ENCODE measurements around the gene RNGTT. TPM values are rescaled to one million over a fixed set of nuclear protein-coding genes. Genes with fewer than 3 reads are reported as not detected.

RNGTT gene
- total RNA-seq, 1 donor from 2014 or later: 12.3 TPM

DNA sequence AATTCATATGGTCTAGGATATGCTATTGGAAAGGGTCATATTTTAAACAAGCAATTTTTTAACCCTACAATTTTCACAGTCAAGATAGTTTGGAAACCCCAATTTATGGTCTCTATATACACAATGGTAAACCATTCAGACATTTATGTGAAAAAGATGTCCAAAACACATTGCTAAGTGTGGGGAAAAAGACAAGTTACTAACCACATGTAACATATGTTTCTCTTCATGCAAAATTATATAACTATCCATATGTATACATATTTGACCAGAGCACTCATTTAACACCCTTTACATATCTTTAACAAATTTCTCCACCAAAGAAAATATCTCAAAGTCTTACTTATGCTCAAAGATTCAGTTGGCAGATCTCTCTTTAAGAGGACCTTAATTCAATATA, 110.6 kb downstream of the RNGTT start:
- no peaks in the 10 kb centered on the region for H3K9me3 ChIP-seq

DNA sequence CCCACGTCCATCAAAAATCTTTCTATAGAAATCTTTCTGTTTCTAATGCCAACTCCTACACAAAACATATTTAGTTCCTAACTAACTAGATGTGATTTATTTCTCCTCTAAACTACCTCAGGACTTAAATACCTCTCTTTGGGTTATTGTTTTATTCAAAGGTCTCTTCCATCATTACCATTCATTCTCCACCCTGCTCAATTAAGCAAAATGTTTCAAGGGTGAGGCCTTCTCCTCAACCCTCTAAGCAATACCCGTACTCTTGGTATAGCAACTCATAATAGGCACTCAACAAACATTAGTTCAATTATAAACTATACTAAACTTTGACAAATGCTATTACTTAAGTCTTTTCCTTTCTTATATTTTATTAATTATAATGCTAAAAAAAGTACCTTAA, 111.4 kb downstream of the RNGTT start:
- TF ChIP-seq, protein P1, sequence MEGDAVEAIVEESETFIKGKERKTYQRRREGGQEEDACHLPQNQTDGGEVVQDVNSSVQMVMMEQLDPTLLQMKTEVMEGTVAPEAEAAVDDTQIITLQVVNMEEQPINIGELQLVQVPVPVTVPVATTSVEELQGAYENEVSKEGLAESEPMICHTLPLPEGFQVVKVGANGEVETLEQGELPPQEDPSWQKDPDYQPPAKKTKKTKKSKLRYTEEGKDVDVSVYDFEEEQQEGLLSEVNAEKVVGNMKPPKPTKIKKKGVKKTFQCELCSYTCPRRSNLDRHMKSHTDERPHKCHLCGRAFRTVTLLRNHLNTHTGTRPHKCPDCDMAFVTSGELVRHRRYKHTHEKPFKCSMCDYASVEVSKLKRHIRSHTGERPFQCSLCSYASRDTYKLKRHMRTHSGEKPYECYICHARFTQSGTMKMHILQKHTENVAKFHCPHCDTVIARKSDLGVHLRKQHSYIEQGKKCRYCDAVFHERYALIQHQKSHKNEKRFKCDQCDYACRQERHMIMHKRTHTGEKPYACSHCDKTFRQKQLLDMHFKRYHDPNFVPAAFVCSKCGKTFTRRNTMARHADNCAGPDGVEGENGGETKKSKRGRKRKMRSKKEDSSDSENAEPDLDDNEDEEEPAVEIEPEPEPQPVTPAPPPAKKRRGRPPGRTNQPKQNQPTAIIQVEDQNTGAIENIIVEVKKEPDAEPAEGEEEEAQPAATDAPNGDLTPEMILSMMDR (IDR thresholded peaks at IDR 0.05): no peak
- no peaks in the 10 kb centered on the region for H3K36me3 ChIP-seq
- no peak for DNase-seq
- ATAC-seq: no peak
- H3K4me1 ChIP-seq: no peaks in the 10 kb centered on the region
- H3K9me3 ChIP-seq: no peaks in the 10 kb centered on the region
- no peaks in the 10 kb centered on the region for H3K27me3 ChIP-seq
- H3K4me3 ChIP-seq: no peak overlapping the region
- H3K27ac ChIP-seq: no peak overlapping the region
- intact Hi-C loops (cut with DNase I): no loop called here

More for the DNA sequence above, 110.6 kb downstream of the RNGTT start:
- TF ChIP-seq, protein P1 (IDR thresholded peaks at IDR 0.05): no peak
- intact Hi-C loops (cut with DNase I): no loop called here
- Histone ChIP-seq H3K27me3 (no peaks in the 10 kb centered on the region), H3K36me3 (no peaks in the 10 kb centered on the region), H3K4me1 (no peaks in the 10 kb centered on the region), H3K4me3 (no peak overlapping the region), H3K27ac (no peak overlapping the region)
- ATAC-seq (no peak), DNase-seq (no peak)

DNA sequence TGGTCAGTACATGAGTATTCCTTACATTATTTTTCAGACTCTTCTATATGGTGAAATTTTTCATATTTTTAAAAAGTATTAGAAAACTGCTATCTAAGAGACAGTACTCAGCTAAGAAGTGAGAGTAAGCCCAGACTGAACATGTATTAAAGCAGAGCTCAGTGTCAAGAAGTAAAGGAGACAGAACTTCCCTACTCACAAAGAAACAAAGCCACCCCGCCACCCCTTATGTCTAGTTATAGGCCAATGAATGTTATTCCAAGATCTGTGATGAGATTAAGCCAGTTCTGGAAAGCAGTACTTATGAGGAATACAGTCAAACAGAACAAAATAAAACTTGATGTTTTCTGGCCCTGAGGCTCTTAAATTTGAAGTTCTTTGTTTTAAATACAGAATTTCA, 114.5 kb downstream of the RNGTT start:
- no peak for ATAC-seq
- Histone ChIP-seq H3K27ac (no peak overlapping the region), H3K4me3 (no peak overlapping the region), H3K36me3 (no peaks in the 10 kb centered on the region), H3K27me3 (no peaks in the 10 kb centered on the region), H3K4me1 (no peaks in the 10 kb centered on the region), H3K9me3 (no peaks in the 10 kb centered on the region)
- TF ChIP-seq, protein P1 (IDR thresholded peaks at IDR 0.05): no peak
- DNase-seq: no peak
- intact Hi-C loops (cut with DNase I): no loop called here

DNA sequence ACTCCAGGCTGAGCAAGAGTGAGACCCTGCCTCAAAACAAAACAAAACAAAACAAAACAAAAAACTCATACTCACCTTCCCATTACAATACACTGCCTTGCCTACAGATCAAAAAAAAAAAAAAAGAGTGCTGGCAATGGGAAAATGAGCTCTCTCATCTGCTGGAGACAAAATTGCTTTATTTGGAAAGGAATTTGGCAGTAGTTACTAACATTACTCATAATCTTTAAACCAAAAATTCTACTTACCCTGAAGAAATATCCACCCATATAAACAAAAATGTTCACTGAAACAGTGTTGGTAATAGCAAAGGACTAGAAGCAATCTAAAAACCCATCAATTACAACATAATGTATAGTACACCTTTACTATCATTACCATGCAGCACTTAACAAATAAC, 120.4 kb downstream of the RNGTT start:
- Histone ChIP-seq H3K4me1 (peaks cover 4% of the 10 kb centered on the region), H3K36me3 (no peaks in the 10 kb centered on the region), H3K4me3 (no peak overlapping the region), H3K27me3 (no peaks in the 10 kb centered on the region), H3K27ac (no peak overlapping the region), H3K9me3 (no peaks in the 10 kb centered on the region)
- intact Hi-C loops (cut with DNase I): no loop called here
- DNase-seq (no peak), ATAC-seq (no peak)
- TF ChIP-seq, protein P1 (IDR thresholded peaks at IDR 0.05): no peak

DNA sequence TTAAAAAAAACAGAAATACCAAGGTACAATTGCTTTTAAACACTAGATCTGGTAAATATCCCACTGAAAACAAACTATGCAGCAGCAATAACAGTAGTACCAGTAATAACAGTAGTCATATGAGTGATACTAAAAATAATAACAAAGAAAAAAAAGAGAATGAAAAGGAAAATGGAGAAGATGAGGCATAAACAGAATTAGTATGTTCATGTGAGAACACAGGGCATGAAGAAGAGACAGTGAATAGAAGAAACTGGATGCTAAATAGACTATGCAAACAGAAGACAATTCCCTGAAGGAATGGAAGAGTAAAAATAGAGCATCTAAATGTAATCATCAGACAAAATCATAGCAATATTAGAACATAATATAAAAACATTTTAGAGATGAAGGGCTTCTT, 121.1 kb downstream of the RNGTT start:
- TF ChIP-seq, protein P1 (IDR thresholded peaks at IDR 0.05): no peak
- Histone ChIP-seq H3K27me3 (no peaks in the 10 kb centered on the region), H3K4me3 (no peak overlapping the region), H3K9me3 (no peaks in the 10 kb centered on the region), H3K27ac (no peak overlapping the region), H3K36me3 (no peaks in the 10 kb centered on the region), H3K4me1 (peaks cover 4% of the 10 kb centered on the region)
- DNase-seq (no peak), ATAC-seq (no peak)
- intact Hi-C loops (cut with DNase I): no loop called here
